Activated effector memory CD4-positive, alpha-beta T cell treated with Interleukin-2 at 50 U/mL for 16 hours (primary cell): Measurements from ENCODE around the gene TMEM127.
"Not testable (repeated sequence)": the region's sequence is repeated elsewhere in the genome, so short reads cannot be mapped to it uniquely, and the experiment has no call there.

ENCODE experiments used
- DNase-seq: peaks from one replicate; pipeline ENCODE4 v3.0.0-alpha.2; 2020

The TMEM127 gene

DNA sequence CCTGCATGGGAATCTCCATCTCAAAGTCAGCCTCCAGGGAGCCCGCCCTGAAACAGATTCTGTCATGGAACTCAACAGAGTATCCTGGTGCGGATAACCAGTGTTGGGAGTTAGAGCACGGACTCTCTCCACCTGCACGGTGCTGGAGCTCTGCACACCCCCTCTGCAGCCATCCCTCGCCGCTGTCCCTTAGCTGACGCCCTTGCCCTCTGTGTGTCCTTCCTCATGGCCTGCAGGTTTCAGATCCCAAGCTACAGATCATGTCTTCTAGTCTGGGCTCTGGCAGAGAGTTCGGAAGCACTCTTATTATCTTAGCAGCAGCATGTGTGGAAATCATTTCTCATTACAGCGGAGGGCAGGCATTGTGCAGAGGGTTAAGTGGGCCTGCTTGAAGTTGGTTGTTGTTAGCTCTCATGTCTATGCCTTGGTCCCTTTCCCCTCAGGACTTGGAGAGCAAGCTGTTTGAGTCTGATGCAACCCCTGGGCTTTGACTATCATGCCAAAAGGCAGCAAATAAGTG lies 26.0 kb downstream of the TMEM127 start:
- DNase-seq = no peak

DNA sequence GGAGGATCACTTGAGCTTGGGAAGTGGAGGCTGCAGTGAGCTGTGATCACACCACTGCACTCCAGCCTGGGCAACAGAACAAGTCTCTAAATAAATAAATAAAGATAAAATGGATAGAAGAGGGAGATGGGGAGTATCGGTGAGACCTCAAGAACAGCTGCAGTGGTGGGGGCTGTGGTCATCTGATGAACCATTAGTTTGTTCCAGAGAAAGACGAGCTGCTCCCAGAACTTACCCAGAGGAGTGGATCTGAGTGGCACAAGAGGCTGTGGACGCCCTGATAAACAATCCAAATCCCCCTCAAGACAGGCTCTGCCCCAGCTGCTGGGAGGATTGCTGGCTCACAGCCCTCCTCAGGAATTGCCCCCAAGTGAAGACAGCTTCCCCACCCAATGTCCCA lies 26.7 kb downstream of the TMEM127 start:
- DNase-seq = no peak

DNA sequence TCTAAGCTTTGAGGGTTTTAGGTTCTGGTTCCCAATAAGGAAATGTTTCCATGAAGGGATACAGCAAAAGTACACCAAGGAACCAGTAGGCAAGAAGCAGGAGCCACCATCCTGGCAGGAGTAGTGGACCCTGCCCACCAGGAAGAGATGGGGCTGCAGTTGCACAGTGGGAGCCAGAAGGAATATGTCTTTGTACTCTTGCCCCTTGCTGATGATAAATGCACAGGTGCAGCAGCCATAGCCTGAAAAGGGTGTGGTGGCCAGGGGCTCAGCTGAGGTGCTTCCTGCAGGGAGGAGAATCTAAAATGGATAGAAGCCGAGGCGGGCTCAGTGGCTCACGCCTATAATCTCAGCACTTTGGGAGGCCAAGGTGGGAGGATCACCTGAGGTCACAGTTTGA lies 27.5 kb downstream of the TMEM127 start:
- DNase-seq = no peak

DNA sequence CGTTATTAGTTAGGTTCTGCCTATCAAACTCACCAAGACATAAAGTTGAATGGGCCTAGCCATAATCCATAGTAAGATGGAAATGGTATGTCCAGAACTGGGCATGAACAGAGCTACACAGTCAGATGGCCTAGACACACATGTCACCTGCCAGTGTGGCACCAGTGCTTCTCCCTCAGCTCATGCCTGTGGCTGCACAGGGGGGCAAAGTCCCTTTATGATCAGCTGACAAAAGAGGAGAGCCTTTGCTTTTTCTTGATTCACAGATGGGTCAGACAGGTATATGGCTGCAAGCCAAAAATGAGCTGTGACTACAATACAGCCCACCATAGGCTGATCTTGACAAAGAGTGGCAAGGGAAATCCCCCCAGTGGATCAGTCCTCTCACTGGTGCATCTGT lies 28.9 kb downstream of the TMEM127 start:
- DNase-seq = no peak

DNA sequence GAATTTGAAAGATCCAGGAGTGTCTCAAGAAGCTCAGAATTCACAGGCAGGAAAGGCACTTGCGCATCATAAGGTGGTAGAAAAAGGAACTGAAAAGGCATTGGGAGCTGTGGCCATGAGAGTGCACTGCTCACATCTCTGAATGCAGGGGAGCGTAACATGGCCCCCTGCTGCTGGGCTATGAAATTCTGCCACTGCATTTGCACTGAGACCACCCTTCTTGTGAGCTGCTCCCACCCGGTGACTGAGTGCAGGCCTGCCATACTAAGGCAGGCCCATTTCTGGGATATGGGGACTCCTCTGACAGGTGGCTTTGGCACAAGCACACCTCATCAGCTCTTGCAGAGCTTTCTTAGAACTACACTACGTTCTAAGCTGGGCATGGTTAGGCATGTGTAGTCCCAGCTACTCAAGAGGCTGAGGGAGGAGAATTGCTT lies 31.9 kb downstream of the TMEM127 start:
- DNase-seq = no peak

DNA sequence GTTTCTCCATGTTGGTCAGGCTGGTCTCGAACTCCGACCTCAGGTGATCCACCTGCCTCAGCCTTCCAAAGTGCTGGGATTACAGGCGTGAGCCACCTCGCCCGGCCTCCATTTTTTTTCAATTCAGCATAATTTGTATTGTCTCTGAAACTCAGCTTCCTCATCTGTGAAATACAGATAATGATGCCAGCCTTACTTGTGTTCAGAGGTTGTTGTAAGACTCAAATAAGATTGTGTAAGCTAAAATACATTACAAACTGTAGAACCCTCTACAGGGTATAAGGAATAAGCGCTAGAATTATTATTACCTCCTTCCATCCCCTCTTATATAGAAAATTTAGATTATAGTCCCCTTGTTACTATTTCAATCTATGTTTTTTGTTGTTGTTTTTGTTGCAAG lies 32.4 kb downstream of the TMEM127 start:
- no peak for DNase-seq

DNA sequence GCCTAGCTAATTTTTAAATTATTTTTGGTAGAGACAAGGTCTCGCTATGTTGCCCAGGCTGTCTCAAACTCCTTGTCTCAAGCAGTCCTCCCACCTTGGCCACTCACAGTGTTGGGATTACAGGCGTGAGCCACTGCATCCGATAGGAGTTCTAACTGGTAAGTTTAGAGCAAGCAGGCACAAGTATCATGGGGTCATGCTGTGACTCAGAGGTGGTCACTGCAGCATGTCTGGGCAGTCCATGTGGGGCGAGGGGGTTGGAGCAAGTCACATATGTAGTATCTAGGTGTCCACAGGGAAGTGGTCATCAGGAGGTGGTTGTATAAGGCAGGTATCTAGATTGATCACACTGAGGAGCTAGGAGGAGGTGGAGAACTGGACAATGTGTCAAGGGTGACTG lies 34.5 kb downstream of the TMEM127 start:
- no peak for DNase-seq

DNA sequence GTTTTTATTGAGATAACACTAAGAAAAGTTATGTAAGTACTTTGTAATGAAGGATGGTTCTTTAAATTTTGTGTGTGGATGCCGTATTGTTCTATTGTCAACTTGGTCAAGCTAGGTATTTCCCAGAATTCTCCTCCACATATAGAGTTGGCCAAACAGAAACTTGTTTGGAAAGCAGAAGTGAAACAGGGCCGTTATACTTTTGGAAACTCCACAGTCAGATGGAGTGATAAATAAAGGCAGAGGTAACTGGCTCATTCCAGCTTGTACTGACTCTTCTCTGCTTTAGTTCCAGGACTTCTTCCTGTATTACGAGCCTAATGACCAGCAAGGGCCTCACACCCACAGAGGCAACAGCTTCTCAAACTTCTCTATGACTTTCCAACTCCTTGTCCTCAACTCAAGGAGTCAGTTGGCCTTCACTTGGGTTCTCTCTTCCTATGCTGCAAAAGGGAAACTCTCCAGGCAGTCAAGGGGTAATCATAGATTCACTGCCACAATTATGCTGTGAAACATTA lies 40.7 kb downstream of the TMEM127 start:
- DNase-seq = no peak

DNA sequence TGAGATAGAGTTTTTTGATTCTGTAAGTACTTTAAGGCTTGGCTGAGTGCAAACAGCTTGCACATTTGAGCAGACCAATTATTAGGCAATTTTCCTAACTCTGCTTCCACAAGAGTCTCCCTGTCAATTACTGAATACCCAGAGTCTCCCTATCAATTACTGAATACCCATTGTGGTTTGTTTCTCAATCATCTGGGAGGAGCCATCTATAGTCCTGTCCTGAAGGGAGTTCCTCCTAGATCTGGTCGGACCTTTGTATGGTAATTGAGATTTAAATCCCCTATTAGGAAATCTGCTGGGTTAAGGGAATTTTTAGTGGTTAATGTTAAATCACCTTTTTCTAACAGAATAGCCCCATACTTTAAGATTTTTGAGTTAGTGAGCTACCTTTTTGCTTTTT lies 44.7 kb downstream of the TMEM127 start:
- DNase-seq = not testable (repeated sequence)

DNA sequence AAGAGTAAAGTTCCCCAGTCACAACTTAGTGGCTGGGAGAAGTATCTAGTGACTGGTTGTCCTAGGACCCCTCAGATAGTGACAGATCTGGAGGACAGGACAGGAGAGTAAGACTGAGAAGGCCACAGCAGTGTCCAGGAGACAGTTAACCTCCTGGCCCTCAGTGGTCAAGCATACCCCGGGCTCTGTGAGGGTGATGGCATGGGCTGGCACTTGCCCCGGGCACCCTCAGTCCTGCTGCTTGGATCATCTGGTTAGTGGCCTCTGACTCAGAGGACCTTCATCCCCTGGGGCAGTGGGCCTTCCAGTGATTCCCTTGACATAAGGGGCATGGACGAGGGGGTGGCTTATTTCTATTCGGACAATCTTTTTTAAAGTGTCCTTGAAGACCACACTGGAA lies 45.8 kb downstream of the TMEM127 start:
- not testable (repeated sequence) for DNase-seq

DNA sequence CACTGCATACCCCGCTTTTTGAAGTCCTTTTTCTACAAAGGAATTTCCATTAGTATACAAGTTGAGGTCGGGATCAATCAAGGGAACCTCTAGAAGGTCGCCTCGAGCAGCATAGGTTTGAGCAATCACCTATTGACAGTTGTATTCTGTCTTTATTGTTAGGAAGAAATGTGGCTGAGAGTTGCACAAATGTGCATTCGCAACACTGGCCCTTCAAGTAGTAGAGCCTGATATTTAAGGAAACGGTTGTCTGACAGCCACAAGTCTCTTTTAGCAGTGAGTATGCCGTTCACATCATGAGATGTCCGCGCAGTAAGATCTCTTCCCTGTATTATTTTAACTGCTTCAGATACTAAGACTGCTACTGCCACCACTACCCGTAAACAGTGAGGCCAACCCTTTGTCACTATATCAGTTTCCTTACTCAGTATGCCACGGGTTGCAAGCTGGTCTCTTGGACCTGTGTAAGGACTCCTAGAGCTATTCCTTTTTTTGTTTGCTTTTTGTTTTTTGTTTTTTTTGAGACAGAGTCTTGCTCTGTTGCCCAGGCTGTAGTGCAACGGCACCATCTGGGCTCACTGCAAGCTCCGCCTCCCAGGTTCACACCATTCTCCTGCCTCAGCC lies 47.2 kb downstream of the TMEM127 start:
- DNase-seq = no peak

DNA sequence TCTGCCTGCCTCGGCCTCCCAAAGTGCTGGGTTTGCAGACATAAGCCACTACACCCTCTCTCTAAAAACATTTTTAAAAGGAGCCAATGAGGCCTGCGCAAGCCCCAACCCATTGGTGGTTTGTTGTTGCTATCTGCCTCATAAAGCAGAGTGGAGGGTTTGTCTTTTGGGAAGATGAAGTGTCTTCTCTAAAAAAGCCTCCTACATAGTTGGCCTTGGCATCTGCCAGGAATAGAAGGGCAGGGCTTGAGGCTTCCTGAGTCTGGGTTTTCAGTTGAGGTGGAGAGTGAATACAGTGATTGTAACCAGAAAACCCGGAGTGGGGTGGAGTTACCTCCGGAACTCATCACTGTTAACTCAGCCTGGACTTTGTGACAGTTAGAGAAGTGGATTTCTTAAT lies 51.2 kb downstream of the TMEM127 start:
- DNase-seq = no peak

DNA sequence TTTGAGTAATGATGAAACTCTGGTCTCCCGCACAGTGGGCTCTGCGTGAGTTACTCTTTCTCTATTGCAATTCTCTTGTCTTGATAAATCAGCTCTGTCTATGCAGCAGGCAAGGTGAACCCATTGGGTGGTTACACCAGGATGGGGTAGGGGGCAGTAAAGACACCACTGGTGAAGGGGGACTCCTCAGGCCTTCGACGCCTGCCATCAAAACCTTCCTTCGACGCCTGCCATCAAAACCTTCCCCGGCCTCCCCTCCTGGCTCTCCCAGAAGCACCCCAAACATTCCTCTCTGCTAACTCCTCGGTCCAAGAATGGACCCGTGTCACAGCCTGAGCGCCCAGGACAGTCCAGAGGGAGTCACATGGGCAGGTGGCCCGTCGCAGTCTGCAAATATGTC lies 52.4 kb downstream of the TMEM127 start:
- no peak for DNase-seq

DNA sequence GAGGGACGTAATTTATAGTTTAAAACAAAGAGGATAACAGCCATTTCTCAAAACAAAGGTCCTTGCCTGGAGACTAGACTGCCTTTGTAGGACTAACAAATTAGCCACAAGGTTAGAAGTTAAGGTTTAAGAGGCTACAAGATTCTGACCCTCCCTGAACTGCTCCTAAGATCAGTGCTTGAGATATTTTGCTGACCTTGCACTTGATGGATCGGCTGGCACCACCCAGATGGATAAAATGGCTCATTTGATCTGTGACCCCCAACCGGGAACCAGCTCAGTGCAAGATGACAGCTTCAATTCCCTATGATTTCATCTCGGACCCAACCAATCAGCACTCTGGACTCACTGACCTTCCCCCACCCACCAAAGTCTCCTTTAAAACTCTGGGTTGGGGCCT lies 53.5 kb downstream of the TMEM127 start:
- no peak for DNase-seq

DNA sequence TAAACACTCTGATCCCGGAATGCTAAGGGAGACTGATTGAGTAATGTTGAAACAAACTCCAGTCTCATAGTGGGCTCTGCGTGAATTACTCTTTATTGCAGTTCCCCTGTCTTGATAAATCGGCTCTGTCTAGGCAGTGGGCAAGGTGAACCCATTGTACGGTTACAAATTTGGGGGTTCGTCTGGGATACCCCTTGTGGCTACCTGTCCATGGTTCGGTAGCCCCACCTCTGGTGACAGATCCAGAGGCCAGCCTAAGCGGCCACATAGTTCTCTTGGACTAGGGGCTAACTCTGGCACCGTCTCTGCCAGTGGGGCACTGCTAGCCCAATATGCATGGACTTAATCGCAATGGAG lies 56.1 kb downstream of the TMEM127 start:
- DNase-seq = no peak

DNA sequence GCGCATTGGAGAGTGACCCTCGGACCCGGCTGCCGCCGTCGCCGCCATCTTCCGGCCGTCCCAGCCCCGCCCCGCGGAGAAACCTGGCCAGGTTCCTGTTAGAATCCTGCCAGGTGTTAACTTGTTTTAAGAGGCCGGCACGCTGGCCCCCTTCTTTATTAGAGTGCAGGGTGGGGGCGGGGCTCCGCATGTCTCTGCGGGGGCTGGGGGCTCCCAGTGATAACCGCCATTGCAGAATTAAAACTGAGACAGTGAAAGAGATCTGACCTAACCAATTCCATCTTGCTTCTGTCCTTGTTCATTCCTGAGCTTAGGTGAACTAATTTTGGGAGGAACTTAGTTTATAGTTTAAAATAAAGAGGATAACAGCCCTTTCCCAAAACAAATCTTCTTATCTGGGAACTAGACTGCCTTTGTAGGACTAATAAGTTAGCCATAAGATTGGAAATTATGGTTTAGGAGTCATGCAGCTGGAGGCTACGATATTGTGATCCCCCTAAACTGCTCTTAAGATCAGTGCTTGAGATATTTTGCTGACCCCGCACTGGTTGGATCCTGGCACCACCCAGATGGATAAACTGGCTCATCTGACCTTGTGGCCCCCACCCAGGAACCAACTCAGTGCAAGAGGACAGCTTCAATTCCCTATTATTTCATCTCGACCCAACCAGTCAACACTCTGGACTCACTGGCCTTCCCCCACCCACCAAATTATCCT lies 56.6 kb downstream of the TMEM127 start:
- DNase-seq = no peak

DNA sequence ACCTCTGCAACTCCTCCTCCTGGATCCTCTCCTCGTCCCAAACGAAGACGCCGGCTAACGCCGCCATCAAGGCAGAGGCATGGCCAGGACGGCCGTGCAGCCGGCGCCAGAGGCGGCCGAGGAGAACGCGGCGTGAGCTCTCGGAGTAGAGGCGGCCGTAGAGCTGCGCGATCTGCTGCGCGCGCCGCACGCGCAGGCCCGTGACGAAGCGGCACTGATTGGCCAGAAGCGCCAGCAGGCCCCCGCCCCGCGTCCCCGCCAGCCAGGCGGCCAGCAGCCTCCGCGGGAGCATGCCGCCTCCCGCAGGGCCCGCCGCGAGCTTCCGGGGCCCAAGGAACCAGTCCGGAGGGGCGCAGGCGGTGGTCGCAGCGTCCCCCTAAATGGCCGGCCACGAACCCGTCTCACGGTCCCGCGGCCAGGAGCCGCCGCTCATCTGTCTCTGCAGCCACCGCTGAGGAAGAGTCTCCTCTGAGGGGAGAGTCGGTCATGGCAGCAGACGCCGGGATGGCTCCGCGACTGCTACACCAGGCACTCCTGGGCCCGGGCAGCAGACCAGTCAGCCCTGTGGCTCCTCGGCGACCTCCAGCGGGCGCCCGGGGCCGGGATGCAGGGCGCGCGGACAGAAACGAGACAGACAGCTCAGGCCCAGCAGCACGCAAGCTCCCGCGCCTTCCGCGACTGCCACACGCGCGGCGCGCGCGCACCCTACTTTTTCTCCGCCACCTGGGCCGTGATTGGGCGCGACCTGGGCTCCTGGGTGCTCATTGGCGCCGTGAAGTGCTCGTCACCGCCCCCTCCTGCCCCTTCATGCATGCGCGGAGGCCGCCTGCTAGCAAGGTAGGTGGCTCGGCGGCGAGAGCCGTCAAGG lies 57.4 kb downstream of the TMEM127 start, which contains the start of gene STARD7:
Gene STARD7 (minus strand): TSS at position 685 of the 868 bp plus-strand sequence. CDS start 393 bp downstream, at position 292.
- DNase-seq = peak; percentile 96

DNA sequence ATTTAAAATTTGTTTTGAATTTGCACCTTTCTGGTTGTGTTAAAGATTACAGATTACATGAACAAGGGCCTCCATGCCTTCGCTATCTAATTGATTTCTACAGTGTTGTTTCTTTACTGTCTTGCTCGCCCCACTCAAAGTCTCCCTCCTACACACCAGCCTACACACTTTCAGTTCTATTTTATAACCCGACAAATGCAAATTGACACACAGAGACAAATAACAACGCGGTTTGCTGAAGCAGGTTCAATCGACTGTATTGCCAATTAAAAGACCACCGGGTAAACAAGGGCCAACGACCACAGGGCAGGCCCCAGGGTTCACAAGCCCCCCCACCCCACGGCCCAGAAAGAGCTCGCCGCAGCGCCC lies 58.0 kb downstream of the TMEM127 start:
- no peak for DNase-seq

DNA sequence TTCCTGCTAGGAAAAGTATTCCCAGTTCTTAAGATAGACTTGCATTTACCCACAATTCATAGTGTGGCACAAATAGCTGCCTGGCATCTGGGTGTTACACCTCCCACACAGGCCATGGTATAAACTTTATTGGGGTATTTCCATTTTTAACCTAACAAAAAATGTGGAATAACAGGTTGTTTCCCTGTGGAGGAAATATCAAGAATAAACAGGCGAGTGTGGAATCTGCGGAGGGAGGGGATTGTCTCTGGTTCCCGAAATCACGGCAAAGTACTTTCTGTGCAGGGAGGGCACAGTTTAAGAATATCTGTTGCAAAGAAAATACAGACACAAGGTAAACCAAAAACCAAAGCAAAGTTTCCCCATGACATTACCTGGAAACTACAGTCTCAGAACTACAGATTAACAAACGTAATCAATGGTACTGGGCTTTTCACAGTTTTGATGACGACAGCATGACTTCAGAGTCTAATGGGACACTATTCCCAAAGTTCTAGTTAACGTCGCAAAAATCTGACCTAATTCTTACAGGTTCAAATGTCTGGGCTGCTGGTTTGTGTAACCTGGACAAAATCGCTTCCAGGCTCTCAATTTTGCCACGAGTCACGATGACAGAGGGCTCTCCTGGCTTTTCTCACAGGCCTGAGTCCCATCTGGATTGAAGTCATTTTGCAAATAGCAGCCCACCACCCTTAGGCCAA lies 58.6 kb downstream of the TMEM127 start:
- DNase-seq = no peak

DNA sequence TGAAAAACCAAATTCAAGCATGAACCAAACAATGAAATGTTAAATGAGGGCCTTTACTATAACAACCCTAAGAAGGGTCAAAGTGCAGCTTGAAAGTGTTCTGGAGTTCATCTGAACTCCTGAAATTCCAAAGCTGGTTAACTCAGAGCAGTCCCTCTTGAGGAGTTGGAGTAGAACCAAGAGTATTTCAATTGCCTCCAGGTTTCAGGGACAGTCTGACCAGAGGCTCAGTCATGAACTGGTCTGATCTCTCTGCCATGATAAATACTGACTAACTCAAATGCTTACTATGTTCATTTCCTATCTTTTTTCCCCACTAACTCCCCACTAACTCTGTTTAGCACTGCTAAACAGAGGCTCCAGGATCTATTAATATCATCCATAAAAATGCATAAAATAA lies 59.9 kb downstream of the TMEM127 start:
- no peak for DNase-seq

DNA sequence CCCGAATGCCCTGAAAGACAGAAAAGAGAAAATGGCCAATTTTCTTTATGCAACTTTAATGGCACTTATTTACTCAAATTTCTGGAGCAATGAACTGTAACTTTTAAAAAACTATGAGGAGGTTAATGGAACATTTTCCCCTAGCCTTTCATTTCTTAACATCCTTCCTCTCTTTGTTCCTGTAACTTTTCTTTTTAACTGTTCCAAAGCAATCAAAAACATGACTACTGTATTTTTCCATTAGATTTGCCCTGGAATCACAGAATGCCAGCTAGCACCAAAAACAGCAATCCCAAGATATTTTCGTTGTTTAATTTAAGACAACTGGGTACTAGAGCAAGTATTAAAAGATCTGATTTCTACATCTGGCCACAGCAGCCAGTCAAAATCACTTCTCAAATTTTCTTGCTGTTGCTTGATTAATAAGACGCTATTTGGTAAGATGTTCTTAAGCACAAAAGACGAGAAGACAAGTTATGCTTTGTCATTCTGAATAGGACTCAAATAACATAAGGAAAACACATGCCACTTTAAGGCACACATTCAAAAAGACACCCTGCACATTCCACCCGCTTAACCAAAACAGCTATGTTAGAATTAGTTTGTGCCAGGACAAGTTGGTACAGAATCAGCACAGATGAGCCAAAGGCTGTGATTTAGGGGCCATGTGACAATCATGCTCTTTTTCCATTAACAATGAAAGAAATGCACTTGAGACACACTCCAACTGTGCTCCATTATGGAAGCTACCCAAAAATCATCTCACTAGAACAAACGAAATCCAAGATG lies 60.8 kb downstream of the TMEM127 start:
- DNase-seq = no peak
